Gastroesophageal sphincter (tissue), 4 donors: Measurements from ENCODE around the gene ENPP7. TPM values are rescaled to one million over a fixed set of nuclear protein-coding genes. Genes with fewer than 3 reads are reported as not detected.

Source experiments
- ATAC-seq: fragments of 150-250 bp; one replicate; pipeline ENCODE4 v1.9.1; 2016; ENCODE audit warnings: mild to moderate bottlenecking, moderate library complexity
- H3K27ac ChIP-seq, 4 donors: fragments of 200-600 bp; sonication (generic) in 3 of 4; 1 replicate in 3 of 4; 2 replicates in 1 of 4; pipeline ENCODE4 v1.5.1; 2016 to 2019
- H3K27me3 ChIP-seq: fragments of 200-600 bp; sonication (generic); one replicate; pipeline ENCODE4 v1.5.1; 2019
- H3K36me3 ChIP-seq, 2 donors: fragments of 200-600 bp; sonication (generic); one replicate each; pipeline ENCODE4 v1.5.1; 2019; ENCODE audit warnings: control low read depth in 1 of 2
- H3K4me1 ChIP-seq, 3 donors: fragments of 200-600 bp; sonication (generic); 1 replicate in 2 of 3; 2 replicates in 1 of 3; pipeline ENCODE4 v1.5.1; 2016 to 2019; ENCODE audit warnings: control low read depth in 2 of 3
- H3K4me3 ChIP-seq, 2 donors: fragments of 200-600 bp; sonication (generic); one replicate each; pipeline ENCODE4 v1.5.1; 2019; ENCODE audit warnings: mild to moderate bottlenecking in 1 of 2, moderate library complexity in 1 of 2
- H3K9me3 ChIP-seq, 3 donors: fragments of 200-600 bp; sonication (generic); one replicate each; pipeline ENCODE4 v1.5.1; 2017 to 2019; ENCODE audit warnings: control low read depth in 2 of 3
- CTCF ChIP-seq, 4 experiments: fragments of 200-600 bp in 2 of 4; fragments of 450-650 bp in 2 of 4; sonication (generic) in 1 of 4; IDR thresholded peaks; one replicate each; pipeline ENCODE4 v1.5.1; 2017 to 2019; ENCODE audit warnings: antibody characterized with exemption in 4 of 4, mild to moderate bottlenecking in 2 of 4, moderate library complexity in 2 of 4
- EP300 ChIP-seq: sonication (generic); formaldehyde crosslinking; IDR thresholded peaks from one replicate; pipeline ENCODE4 v1.6.1; 2017; ENCODE audit warnings: antibody characterized with exemption, mild to moderate bottlenecking
- POLR2A ChIP-seq, 2 donors: fragments of 450-650 bp; IDR thresholded peaks; one replicate each; pipeline ENCODE4 v1.6.1; 2017; ENCODE audit warnings: antibody characterized with exemption in 2 of 2, mild to moderate bottlenecking in 2 of 2, moderate library complexity in 1 of 2
- POLR2AphosphoS5 ChIP-seq: sonication (generic); formaldehyde crosslinking; IDR thresholded peaks from one replicate; pipeline ENCODE4 v1.6.1; 2017; ENCODE audit warnings: antibody characterized with exemption
- WGBS, 2 donors: methylation state at CpG; one replicate each; pipeline ENCODE4 v1.1.5; 2018; ENCODE audit warnings: low coverage in 1 of 2; 5-methylcytosine and 5-hydroxymethylcytosine counted together
- total RNA-seq, 4 donors: library from RNA; depleted of rRNA; stranded (reverse); fragments of >200 nt; gene quantifications; one replicate each; pipeline ENCODE4 v1.1.0, GENCODE V29; 2016

ENPP7 gene
- under 1 TPM in 1 of 4 donors, not detected in 3; 0.27 TPM for total RNA-seq

- no peak for TF ChIP-seq POLR2A (IDR thresholded peaks at IDR 0.05)
- TF ChIP-seq CTCF (IDR thresholded peaks at IDR 0.05) = no peak
- TF ChIP-seq POLR2AphosphoS5 = no peak
- no peak for TF ChIP-seq EP300
- H3K27ac ChIP-seq = no peak within 1 kb of the TSS
- peaks cover 0 to 13% (median 0%) of the 10 kb centered on the region in 3 donors for H3K4me1 ChIP-seq
- no peak for ATAC-seq
- no peak within 1 kb of the TSS for H3K4me3 ChIP-seq
- 73 to 100% methylated on average over 2 of the region's 33 CpGs for WGBS, 2 donors
- H3K36me3 ChIP-seq = no peaks in the 10 kb centered on the region
- no peaks in the 10 kb centered on the region for H3K27me3 ChIP-seq
- no peaks in the 10 kb centered on the region for H3K9me3 ChIP-seq
These were observed at the start of gene ENPP7 for GRCh38 chr17:79730769-79731483. Gene ENPP7 (plus strand): TSS chr17:79730943. CDS start chr17:79731140, 197 bp downstream.

GRCh38 chr17:79681101-79681621 is 49.6 kb upstream of the ENPP7 start:
- H3K4me1 ChIP-seq = peaks cover 0 to 5% (median 0%) of the 10 kb centered on the region in 3 donors
- no peak for ATAC-seq
- H3K4me3 ChIP-seq = no peak overlapping the region
- H3K27ac ChIP-seq = no peak overlapping the region
- H3K9me3 ChIP-seq = no peaks in the 10 kb centered on the region
- H3K36me3 ChIP-seq = no peaks in the 10 kb centered on the region
- TF ChIP-seq CTCF (IDR thresholded peaks at IDR 0.05) = no peak
- no CpG with 5 or more reads among the region's 14 CpGs for WGBS, 2 donors
- peaks cover 26% of the 10 kb centered on the region for H3K27me3 ChIP-seq

- peaks cover 26% of the 10 kb centered on the region for H3K27me3 ChIP-seq
- 60 to 62% methylated on average over 3 to 9 of the region's 9 CpGs for WGBS, 2 donors
- no peak for ATAC-seq
- no peaks in the 10 kb centered on the region for H3K36me3 ChIP-seq
- no peaks in the 10 kb centered on the region for H3K9me3 ChIP-seq
- no peak for TF ChIP-seq EP300
- no peak for TF ChIP-seq CTCF (IDR thresholded peaks at IDR 0.05)
- TF ChIP-seq POLR2A (IDR thresholded peaks at IDR 0.05) = no peak
- TF ChIP-seq POLR2AphosphoS5 = no peak
- no peak overlapping the region for H3K4me3 ChIP-seq
- H3K27ac ChIP-seq = no peak overlapping the region
- H3K4me1 ChIP-seq = peaks cover 0 to 5% (median 0%) of the 10 kb centered on the region in 3 donors
These were observed 49.0 kb upstream of the ENPP7 start for GRCh38 chr17:79681628-79682261.

GRCh38 chr17:79683365-79683764 is 47.4 kb upstream of the ENPP7 start:
- Histone ChIP-seq H3K27me3 (peaks cover 26% of the 10 kb centered on the region), H3K36me3 (no peaks in the 10 kb centered on the region), H3K9me3 (no peaks in the 10 kb centered on the region), H3K4me3 (no peak overlapping the region), H3K4me1 (peaks cover 0 to 5% (median 0%) of the 10 kb centered on the region in 3 donors), H3K27ac (no peak overlapping the region)
- ATAC-seq = no peak
- 91 to 92% methylated on average over 5 to 7 of the region's 12 CpGs for WGBS, 2 donors
- TF ChIP-seq EP300 (no peak), CTCF (IDR thresholded peaks at IDR 0.05) (no peak), POLR2A (IDR thresholded peaks at IDR 0.05) (no peak), POLR2AphosphoS5 (no peak)
